Stimulated activated CD4-positive, alpha-beta T cell treated with anti-CD3 and anti-CD28 coated beads, TNF-alpha, amount 100 ng/mL, for 48 hours (primary cell): ENCODE measurements around the gene RNF157.
"Not testable (repeated sequence)": the region's sequence is repeated elsewhere in the genome, so short reads cannot be mapped to it uniquely, and the experiment has no call there.

Experiments
- DNase-seq, 3 donors: peaks; one replicate each; pipeline ENCODE4 v3.0.0-alpha.2; 2020; ENCODE audit warnings: low read depth in 3 of 3

Gene RNF157

GRCh38 chr17:76189741-76190140, 50.6 kb downstream of the RNF157 start:
- no peak for DNase-seq

DNA sequence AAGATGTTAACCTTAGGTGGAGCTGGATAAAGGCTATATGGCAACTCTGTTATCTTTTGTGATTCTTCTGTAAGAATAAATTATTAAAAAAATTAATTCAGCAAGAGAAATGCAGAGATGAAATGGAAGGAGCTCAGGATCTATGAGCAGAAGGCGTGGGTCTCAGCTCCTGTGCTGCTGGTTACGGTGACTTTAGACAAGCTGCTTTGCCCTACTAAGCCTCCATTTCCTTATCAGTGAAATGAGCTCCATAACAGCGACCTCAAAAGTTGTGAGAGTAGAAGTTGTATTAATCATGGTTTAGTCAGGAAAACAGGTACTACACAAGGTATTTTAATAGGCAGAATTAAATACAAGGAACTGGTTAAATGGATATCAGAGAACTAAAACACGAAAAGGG, 51.0 kb downstream of the RNF157 start:
- DNase-seq = no peak

DNA sequence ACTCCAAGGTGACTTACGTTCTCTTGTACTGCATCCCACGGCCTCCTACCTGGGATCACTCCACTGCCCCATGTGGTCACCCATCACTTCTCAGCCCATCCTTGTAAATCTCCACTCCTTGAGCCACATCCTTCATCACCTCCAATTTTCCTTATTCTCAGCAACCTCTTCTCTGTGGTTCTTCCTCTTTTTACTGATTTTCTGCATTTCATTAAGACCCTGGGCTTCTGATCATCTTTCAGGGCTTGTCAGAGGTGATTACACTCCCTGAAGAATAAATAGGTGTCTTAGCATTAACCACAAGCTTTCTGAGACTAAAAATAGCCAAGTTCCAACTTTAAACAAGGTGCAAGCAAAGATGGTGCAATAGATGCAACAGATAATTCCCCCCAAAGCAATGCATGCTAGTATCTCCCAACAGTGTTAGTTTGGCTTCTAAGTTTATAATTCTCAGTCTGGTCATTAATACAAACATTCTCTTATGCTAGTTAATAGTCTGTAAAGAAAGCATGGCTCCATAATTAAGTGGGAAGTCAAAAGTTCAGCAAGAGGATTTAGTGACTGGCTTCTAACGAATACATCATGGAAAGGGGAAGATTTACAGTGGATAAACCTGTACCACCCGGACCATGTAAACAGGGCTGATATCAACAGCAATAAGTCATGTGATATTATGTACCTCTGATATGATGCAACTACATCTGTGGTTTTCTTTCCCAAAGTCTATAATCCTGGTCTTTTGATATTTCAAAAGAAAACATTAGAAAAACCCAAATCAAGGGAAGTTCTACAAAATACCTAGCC, 51.9 kb downstream of the RNF157 start:
- no peak for DNase-seq

GRCh38 chr17:76186774-76187173, 53.5 kb downstream of the RNF157 start:
- DNase-seq = not testable (repeated sequence)

DNA sequence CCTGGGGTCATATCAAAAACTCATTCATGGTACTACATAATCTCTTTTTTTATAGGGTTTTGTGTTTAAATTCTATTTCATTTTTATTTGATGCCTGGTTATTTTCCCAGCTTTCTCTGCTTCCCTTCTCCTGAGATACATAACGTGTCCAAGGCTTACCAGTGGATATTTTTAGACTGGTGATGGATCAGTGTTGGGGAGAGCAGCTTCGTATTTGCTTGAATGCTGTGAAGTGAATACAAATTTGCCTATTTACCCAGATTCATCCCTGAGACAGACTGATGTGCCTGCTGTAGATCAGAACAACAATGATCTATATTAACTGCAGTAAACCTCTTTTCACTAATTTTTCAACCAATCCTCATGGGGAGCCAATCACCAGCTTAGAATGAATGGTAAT, 56.0 kb downstream of the RNF157 start:
- no peak for DNase-seq

- peak; percentile 90 to 95 (median 94) for DNase-seq
These were observed 58.1 kb downstream of the RNF157 start for GRCh38 chr17:76182016-76182764.

DNA sequence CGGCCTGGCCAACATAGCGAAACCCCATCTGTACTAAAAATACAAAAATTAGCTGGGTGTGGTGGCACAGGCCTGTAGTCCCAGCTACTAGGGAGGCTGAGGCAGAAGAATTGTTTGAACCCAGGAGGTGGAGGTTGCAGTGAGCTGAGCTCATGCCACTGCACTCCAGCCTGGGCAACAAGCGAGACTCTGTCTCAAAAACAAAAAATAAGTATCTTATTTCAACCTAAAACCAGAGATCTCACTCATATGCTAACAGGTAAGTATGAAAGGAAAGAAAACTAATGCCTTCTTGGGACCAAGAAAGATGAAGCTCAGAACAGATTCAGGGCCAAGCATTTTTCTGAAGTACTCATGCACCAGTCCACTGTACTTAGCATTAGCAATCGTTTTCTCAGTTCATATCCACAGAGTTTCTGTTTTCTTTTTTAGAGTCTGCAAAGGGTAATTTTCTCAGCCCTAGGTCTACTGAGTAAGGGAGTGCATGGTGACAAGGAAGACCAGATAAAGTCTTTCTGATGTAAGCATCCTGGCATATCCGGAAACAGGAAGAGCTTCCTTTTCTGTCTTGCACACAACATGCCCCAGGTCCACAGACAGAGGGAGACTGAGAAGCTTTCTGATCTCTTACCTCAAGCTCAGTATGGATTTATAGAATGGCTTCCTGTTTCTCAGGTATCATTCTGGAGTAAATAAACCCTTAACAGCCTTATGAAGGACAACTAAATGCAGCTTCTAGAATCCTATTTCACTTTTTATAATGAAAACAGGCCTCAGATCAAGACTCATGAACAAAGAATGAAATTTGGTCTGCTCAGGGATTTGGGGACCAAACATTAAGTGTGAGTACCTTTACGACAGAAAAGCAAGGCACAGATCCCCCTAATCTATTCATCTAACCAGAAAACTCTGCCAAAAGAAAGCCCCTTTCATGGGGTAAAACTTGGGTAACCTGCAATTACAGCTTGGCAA, 60.5 kb downstream of the RNF157 start:
- DNase-seq = no peak

DNA sequence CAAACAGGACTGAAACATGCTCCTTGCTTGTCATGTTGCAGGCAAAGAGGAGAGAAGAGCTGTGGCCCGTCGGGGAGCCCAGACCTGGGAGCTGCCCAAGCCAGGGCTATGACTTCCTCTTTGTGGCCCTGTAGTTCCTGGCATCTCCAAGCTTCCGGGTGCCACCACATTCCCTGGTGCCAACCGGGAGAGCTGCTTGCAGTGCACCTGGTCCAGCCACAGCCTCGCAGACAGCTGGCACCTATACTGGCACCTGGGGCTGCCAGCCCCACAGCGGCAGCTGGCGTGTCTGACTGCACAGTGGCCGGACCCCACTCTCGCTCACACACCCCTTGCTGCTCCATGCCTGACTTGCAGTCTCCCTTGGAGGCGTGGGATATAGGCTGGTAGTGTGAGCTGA, 62.2 kb downstream of the RNF157 start:
- DNase-seq = no peak

DNA sequence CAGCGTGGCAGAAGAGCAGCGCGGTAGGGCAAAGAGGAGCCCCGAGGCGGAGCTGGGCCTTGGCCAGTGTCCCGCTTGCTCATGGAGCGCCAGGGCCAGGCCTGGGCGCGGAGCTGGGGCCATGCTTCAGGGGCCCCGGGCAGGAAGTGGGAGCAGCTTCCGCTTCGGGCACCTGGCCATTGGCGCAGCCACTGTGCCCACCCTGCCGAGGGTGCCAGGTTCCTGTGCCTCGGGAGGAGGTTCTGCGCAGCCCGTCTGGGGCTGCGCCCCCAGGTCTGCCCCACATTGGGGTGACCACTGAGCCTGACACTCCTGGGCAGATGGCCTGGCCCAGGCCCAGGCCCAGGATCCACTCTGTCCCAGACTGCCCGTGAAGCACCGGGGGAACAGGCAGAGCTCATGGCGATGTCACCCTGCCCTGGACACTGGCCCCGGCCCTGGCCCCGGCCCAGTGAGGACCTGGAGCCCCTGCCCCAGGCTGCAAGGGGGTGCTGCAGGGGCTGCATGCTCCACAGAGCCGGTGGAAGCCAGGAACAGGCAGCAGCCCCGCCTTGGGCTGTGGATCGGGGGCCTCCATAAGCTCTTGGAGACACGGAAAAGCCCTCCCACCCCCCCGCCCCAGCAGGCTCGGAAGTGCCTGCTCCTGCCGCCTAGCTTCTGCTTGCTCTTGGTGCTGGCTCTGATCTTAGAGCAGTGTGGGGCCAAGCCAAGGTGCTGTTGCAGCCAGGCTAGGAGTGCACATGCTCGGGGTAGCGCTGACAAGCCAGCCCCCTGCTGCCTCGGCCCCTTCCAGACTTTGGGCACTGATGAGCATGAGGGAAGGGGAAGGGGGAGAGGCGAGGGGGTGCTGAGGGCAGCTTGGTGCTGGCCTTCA, 63.4 kb downstream of the RNF157 start:
- no peak for DNase-seq

GRCh38 chr17:76174037-76174436, 66.3 kb downstream of the RNF157 start:
- DNase-seq = no peak

- no peak for DNase-seq
These were observed 66.8 kb downstream of the RNF157 start for GRCh38 chr17:76173474-76173873.

DNA sequence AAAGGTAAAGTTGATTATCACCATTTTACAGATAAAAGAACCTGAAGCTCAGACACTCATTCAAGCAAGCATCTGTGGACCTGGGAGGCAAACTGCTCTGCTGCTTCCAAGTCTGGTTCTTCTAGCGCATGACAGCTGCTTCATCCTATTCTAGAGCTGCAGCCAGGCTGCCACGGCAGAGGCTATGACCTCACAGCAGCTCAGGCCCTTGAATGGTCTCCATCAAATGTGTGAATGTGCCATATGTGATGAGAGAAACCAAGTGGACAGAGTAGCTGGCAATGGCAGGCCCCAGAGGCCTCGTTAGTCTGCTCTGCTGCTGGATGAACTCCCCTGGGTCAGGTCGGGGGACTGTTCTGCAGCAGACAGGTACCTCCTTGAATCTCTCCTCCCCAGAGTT, 68.6 kb downstream of the RNF157 start:
- DNase-seq = no peak

GRCh38 chr17:76170114-76170513, 70.2 kb downstream of the RNF157 start:
- DNase-seq = no peak

- no peak for DNase-seq
These were observed 73.4 kb downstream of the RNF157 start for GRCh38 chr17:76166906-76167305.

DNA sequence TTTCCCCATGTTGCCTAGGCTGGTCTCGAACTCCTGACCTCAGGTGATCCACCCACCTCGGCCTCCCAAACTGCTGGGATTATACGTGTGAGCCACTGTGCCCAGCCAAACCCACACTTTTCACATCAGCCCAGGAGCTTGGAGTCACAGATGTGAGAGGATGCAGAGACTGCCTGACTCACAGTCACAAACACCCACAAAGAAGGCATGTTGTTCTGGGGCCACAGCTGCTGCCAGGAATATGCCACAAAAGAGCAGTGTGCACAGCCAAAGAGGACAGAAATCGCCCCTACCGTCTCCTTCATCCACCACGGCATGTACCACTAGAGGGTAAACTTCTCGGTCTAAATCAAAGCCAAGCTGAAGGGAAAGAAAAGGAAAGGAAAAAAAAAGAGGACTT, 74.1 kb downstream of the RNF157 start:
- peak in 1 of 3 donors; percentile 26 for DNase-seq

DNA sequence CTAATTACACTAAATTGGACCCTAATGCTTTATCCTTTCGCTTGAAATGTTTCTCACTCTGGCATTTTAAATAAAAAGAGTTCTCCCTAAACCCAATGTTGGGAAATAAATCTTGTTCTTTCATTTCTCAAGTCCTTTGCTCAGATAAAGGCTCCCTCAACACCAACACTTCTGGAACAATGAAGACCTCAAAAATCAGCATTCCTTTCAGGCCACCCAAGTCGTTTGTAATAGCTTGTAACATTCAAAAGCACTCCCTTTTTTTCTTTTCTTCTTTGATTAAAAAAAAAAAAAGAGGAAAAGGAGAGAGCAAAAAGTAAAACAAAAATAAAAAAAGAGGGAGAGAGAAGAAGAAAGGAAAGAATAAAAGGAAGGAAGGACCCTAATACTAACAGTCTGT, 76.0 kb downstream of the RNF157 start:
- no peak for DNase-seq

- DNase-seq = no peak
These were observed 76.4 kb downstream of the RNF157 start for GRCh38 chr17:76163919-76164318.

DNA sequence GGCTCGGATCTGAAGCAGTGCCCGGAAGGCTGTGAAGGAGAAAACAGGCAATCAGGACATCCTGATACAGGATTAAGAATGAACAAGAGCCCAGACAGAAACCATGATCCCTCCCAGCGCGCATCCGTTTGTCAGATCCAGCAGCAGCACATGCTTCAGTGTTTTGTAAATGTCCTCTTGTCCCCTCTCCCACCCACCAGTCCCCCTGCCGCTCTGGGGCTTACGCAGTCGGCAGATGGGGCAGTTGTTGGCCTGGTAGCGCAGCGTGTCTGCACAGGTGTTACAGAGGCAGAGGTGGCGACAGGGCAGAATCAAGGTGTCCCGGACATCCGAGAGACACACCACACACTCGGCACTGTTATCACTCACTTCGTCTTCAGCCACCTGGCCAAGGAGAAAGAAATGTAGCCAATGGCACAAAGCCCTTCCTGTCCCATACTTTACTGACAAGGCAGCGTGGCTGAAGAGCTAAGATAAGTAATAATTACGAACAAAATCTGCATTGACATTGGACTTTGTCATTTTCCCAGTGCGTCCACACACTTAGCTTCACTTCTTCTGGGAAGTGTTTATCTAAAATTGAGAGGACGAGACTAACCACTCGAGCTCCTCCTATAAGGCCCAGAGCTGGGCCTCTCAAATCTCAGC, 78.5 kb downstream of the RNF157 start:
- no peak for DNase-seq

DNA sequence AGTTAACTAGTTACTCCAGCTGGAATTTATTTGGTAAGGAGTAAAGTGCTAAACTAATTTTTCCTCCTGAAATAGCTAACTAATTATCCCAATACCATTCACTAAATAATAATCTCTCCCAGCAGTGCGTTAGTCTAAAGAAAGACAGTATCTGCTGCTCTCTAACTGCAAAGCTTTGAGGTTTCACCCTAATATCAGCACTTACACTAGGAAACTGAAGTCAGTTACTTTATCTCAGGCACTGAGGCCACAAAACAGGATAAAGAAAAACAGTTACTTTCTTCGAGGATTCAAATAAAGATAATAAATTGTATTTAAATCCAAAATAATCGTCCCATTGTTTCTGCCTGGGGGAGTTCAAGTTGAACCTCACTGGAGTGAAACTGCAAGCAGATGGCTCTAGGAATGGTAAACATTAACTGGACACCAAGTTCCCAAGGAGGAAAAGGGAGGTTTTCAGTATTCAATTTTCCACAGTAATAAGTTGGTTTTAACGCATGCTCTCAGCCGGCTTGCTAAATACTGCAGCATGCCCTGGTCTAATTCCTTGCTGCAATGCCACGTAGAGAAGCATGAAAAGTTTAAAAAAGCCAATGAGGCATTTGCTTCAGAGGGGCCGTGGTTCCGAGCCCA, 79.3 kb downstream of the RNF157 start:
- no peak for DNase-seq

DNA sequence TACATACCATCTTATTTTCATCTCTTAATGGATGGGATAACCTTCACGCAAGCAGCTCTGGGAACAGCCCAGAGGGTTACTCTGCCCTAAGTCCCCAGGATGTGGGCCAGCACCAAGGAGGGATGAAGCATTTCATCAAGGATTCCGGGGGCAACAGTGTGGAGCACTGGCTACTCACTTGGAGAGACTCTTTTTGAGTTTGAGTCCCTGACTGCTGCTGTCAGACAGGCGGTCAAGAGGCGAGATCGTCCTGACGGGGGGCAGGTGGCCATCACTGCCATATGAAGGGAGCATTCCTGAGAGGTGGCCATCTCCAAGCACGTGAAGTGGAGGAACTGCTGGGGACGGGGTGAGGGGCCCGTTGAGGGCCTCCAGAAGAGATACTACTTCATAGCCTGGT, 81.1 kb downstream of the RNF157 start:
- DNase-seq = no peak
